Hepatic stellate cell (primary cell): ENCODE results near the gene LUZP1.

Experiments
- DNase-seq: peaks from one replicate; pipeline ENCODE4 v3.0.0; 2011; ENCODE audit warnings: low spot score

The LUZP1 gene

GRCh38 chr1:23116921-23117699 lies 51.5 kb downstream of the LUZP1 start:
- no peak for DNase-seq

GRCh38 chr1:23116216-23116836 lies 52.3 kb downstream of the LUZP1 start:
- DNase-seq, result no peak

GRCh38 chr1:23114424-23115079 lies 54.1 kb downstream of the LUZP1 start:
- DNase-seq, result no peak

- DNase-seq, result no peak
These were observed 56.8 kb downstream of the LUZP1 start for GRCh38 chr1:23111600-23112535.

GRCh38 chr1:23110391-23110790 lies 58.3 kb downstream of the LUZP1 start:
- no peak for DNase-seq

- no peak for DNase-seq
These were observed 59.6 kb downstream of the LUZP1 start for GRCh38 chr1:23108918-23109533.

GRCh38 chr1:23103001-23103889 lies 65.4 kb downstream of the LUZP1 start:
- peak; percentile 29 for DNase-seq

GRCh38 chr1:23102289-23102688 lies 66.4 kb downstream of the LUZP1 start:
- DNase-seq, result peak; percentile 42

GRCh38 chr1:23101887-23102286 lies 66.8 kb downstream of the LUZP1 start:
- no peak for DNase-seq

GRCh38 chr1:23101101-23101827 lies 67.4 kb downstream of the LUZP1 start:
- no peak for DNase-seq

- DNase-seq, result peak; percentile 71
These were observed 68.4 kb downstream of the LUZP1 start for GRCh38 chr1:23100074-23100748.

- no peak for DNase-seq
These were observed 69.5 kb downstream of the LUZP1 start for GRCh38 chr1:23099171-23099536.

GRCh38 chr1:23098463-23099170 lies 70.0 kb downstream of the LUZP1 start:
- DNase-seq, result peak; percentile 37

- no peak for DNase-seq
These were observed 71.3 kb downstream of the LUZP1 start for GRCh38 chr1:23097316-23097715.

- no peak for DNase-seq
These were observed 76.2 kb downstream of the LUZP1 start for GRCh38 chr1:23092447-23092846.

- DNase-seq, result no peak
These were observed 77.1 kb downstream of the LUZP1 start for GRCh38 chr1:23091545-23091944.

GRCh38 chr1:23090056-23090455 lies 78.6 kb downstream of the LUZP1 start:
- DNase-seq, result no peak

GRCh38 chr1:23088027-23088426 lies 80.6 kb downstream of the LUZP1 start:
- no peak for DNase-seq

- DNase-seq, result no peak
These were observed 83.0 kb downstream of the LUZP1 start for GRCh38 chr1:23085696-23086095.
